CD4-positive, alpha-beta T cell treated with Interleukin-17A for 4 hours (primary cell): ENCODE data around the gene MDGA2.
"Not testable (repeated sequence)": the region's sequence is repeated elsewhere in the genome, so short reads cannot be mapped to it uniquely, and the experiment has no call there.

Source experiments
- DNase-seq: peaks from one replicate; pipeline ENCODE4 v3.0.0-alpha.2; 2020; ENCODE audit warnings: mixed read lengths

MDGA2 gene

DNA sequence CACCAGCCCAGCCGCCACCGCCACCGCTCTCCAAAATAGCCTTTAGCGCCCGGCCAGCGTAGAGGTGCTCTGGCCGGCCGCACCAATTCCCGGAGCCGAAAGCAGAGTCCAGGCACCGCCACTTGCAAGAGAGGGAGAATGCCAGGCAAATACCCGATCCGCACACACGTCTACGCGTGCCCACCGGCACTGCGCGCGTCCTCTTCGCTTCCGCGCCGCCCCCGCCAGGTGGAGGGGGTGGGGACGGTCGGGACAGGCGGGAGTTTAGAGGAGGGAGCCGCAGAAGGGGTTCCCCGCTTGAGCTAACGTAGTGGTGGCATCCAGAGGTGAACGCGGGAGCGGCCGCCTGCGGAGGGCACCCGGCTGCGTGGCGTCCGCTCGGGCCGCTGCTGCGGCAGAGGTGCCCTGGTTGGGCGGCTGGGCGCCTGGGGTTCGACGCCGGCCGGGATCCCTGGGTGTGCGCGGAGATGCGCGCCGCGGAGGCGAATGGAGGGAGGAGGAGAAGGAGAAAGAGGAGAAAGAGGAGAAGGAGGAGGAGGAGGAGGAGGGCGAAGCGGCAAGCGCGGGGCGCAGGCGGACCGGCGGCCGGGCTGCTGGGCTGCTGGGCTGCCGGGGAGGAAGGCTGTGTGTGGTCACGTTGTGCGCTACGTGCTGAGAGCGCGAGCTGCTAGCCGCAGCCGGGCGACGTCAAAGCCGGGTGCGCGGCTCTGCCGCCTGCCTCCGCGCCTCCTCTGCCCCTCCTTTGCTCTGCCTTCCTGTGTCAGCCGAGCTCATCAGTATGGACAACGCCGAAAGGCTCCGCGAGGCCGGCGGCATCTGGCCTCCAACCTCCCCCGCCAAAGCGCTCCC, at the start of gene MDGA2:
TSS of gene MDGA2 (minus strand) at position 140 of the 849 bp plus-strand sequence.
- no peak for DNase-seq

GRCh38 chr14:47722929-47723693, 47.7 kb upstream of the MDGA2 start:
- no peak for DNase-seq

DNA sequence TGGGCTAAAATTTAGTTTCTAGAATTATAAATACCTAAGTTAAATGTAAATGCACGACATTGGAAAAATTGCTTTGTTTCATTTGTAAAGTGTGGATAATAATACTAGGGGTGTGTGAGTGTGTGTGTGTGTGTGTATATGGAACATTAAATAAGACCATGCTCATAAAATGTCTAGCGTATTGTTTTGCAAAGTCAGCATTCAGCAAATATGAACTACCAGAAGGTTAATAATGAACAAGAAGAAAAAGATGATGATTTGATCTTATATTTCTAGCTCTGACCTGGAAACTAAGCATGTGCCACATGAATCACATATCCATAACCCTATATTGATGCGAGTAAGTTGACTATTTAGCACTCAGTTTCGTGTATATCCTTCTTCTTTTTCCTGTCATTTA, 44.9 kb upstream of the MDGA2 start:
- no peak for DNase-seq

GRCh38 chr14:47715330-47715729, 39.9 kb upstream of the MDGA2 start:
- no peak for DNase-seq

DNA sequence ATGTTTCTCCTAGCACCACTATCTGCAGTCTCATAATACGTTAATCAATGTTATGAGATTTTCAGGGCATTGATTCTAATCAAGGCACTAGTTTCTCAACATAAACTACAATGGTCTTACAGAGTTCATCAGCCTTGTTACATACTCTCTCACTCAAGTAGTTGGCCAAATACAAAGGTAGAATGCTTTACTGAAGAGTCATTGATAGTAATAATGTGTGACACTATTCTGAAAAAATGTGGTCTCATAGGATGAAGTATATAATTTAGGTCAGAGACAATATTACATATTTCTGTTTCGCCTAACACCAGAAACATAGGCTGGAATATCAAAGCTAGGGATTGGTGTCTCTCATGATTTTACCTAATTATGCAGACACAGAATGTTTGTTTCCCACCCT, 35.2 kb upstream of the MDGA2 start:
- no peak for DNase-seq

DNA sequence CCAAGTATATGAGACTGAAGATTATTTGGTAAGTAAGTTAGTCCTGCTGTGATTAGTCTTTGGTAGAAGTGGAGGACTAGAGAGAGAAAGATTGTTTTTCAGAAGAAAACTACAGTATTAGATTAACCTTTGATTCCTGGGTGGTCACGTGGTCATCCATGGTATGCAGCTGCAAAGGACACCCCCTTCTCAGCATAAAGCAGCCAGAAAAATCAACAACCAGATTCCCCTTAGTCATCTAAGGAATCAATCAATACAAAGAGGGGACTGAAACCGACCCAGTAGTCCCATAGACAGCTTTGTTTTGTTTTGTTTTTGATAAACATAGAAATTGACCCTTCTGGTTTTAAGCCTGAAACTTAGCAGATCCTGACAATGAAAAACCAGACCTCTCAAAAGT, 30.3 kb upstream of the MDGA2 start:
- DNase-seq = no peak

GRCh38 chr14:47691829-47692228, 16.4 kb upstream of the MDGA2 start:
- DNase-seq = no peak

- DNase-seq = no peak
These were observed 3.6 kb upstream of the MDGA2 start for GRCh38 chr14:47678993-47679392.

DNA sequence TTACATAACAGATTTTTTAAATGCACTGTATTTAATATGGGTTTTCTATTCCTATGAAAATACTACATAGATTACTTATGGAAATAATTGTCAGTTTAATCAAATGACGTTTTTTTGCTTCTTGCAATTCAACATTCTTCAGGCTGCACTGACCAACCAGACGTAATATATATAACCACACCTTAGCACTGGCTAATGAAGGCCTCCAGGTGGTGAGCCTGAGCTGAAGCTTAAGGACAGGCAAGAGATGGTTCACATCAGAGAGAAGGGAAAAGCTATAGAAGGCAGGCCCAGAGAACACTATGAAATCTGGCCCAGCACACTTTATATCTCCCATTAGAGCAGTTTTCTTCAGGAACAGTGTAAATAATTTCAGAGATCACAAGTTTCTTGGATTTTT, 2.8 kb upstream of the MDGA2 start:
- no peak for DNase-seq

DNA sequence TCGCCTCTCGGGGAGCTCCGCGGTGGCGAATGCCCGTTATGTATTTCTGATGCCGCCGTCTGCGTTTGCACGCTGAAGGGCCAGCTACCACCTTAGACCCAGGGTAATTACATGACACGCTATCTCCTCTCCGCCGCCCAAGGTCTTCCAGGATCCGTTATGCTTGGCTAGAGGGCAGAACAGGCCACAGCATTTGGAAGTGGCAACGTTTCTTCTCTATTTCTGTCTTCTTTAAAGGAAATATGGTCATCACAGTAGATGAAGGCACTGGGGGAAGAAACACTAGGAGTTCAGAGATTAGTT, 861 bp upstream of the MDGA2 start:
- DNase-seq = no peak

DNA sequence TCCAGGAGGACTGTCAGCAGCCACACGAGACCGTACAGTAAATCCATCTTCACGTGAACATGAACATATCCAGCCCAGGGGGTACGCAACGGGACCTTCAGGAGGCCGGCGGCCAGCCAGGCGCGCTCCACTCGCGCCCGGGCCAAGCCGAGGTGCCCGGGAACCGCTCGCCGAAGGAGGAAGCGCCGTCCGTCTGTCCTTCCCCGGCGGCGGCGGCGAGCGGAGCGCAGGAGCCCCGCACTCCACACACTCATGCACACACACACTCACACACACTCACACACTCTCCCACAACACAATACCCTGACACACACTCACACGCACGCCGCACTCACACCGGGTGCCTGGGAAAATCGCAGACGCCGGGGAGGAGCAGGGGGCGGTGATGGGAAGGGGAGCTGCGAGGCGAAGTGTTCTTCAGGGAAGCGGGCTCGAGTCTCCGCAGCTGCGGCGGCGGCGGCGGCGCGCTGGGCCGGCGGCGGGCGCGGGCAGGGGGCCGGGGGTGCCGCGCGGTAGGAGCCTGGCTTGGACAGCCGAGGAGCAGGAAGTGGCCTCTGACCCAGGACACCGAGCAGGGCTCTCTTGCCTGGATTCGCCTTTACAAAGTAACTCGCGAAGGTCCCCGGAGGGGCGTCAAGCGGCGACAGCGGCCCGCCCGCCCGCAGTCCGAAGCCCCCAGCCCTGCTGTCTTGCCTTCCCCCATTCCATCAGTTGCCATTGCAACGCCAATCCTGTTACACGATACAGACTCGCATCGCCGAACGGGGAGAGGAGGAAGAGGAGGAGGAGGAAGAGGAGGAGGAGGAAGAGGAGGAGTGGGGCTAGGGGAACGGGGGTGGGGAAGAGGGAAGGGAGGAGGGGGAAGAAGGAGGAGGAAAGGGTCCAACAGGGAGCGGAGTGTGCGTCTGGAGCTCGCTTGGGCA, 601 bp downstream of the MDGA2 start:
- no peak for DNase-seq

GRCh38 chr14:47674148-47674542, 1.3 kb downstream of the MDGA2 start:
- DNase-seq = no peak

- DNase-seq = no peak
These were observed 9.9 kb downstream of the MDGA2 start for GRCh38 chr14:47665337-47666134.

DNA sequence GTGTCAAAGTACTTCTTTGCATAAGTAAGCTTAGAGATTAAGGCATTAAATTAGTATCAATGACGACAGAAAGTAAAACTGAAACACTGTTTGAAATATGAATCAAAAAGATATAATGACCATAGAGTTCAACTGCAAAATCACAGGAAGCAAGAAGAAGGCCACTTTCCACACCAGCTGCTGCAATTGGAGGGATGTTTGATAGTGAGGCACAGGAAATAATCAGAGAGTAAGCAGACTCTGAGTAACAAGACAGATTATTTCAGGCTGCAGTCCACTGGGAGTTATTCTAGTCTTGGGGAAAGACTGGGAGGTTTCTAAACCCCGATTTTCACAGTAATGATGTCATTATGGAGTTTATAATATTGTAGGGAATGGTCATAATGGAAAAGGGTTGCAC, 12.9 kb downstream of the MDGA2 start:
- no peak for DNase-seq

DNA sequence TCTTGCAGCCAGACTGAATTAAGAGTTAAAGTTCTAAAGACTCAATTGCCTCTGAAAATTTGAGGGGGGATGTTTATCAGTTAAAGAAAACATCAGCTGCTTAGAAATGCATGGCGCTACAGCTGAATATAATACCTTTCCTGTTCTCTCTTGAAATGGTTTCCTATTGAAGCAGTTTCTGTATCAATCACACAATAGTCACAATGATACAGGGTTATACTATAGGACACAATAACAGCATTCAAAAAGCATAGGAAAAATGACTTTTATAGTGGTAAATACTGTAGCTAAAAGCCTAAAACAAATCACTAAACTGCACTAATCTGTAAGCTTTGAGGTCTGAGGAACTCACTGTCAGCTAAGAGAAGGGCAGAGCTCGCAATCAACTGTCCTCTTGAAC, 15.2 kb downstream of the MDGA2 start:
- DNase-seq = no peak

DNA sequence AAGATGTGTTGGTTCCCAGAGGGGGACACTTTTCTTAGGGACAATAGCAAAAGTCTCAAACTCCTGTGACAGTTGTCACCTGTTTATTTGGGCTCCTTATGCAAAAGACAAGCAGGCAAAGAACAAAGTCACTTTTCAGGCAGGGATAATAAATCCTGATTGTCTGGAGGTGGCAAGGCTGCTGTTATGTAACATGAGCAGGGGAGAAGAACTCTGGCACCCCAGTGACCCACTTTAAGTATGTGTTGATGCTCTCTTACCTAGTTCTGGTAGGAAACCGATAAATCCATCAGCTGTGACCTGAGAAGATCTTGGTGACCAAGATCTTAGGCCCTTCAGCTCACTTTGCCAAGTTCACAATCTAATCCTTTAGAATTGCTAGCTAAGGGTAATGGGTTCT, 17.4 kb downstream of the MDGA2 start:
- DNase-seq = no peak

DNA sequence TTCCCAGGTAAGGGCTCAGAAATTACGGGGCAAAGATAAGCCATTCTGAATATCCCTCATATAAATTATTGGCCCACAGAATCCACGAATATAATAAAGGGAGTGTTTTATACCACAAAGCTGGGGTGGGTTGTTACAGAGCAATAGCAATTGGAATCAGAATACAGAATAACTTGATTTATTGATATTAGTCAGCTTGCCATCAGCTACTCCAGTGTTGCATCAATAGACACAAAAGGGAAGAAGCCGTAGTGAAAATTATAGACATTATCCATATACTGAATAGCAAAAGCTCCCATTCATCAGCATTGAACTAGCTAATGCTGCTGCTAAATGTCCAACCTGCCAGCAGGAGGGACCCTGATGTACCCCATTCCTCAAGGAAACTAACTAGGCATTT, 18.3 kb downstream of the MDGA2 start:
- DNase-seq = no peak

DNA sequence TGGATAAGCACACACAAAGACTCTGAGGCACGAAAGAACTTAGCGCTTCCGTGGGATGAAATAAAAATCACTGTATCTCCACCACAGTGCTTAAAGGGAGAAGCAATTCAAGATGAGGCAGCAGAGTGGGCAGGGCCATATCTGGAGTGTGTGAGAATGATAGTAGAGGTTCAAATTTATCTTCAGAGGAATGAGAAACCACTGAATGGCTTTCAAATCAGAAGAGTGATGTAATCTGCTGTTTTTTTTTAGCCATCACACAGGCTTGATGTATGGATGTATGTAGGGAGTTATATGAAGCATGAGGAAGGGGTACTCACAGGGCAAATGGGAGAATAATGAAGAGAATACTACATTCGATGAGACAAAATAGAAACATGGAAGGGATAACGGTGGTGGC, 24.1 kb downstream of the MDGA2 start:
- no peak for DNase-seq

GRCh38 chr14:47637753-47638152, 37.7 kb downstream of the MDGA2 start:
- no peak for DNase-seq

GRCh38 chr14:47626151-47627035, 49.0 kb downstream of the MDGA2 start:
- no peak for DNase-seq

GRCh38 chr14:47624126-47624525, 51.3 kb downstream of the MDGA2 start:
- DNase-seq = not testable (repeated sequence)
